GM13977 (cell line): ENCODE measurements around the gene SLC44A5.
"Not testable (repeated sequence)": the region's sequence is repeated elsewhere in the genome, so short reads cannot be mapped to it uniquely, and the experiment has no call there.

Experiments
- DNase-seq: peaks from one replicate; pipeline ENCODE4 v3.0.0; 2012; ENCODE audit warnings: low spot score
- in situ Hi-C: fragments of 300-500 bp; cut with MboI; formaldehyde crosslinking; loops from one replicate; pipeline ENCODE4 v1.12.0; 2022; ENCODE audit warnings: low sequenced_read_pairs, low pct_unique_long_range_greater_than_20kb, mixed read lengths, inconsistent platforms; ENCODE audit not compliant: unreplicated experiment
- TF ChIP-seq, protein P1 (sequence below): IDR thresholded peaks from 2 replicates; pipeline ENCODE4 v1.5.1; 2012; ENCODE audit warnings: mild to moderate bottlenecking, control low read depth; ENCODE audit not compliant: insufficient read depth; ENCODE audit errors: extremely low read depth, missing control alignments

SLC44A5 gene

GRCh38 chr1:75425001-75425650 lies 185.8 kb downstream of the SLC44A5 start:
- TF ChIP-seq, protein P1, sequence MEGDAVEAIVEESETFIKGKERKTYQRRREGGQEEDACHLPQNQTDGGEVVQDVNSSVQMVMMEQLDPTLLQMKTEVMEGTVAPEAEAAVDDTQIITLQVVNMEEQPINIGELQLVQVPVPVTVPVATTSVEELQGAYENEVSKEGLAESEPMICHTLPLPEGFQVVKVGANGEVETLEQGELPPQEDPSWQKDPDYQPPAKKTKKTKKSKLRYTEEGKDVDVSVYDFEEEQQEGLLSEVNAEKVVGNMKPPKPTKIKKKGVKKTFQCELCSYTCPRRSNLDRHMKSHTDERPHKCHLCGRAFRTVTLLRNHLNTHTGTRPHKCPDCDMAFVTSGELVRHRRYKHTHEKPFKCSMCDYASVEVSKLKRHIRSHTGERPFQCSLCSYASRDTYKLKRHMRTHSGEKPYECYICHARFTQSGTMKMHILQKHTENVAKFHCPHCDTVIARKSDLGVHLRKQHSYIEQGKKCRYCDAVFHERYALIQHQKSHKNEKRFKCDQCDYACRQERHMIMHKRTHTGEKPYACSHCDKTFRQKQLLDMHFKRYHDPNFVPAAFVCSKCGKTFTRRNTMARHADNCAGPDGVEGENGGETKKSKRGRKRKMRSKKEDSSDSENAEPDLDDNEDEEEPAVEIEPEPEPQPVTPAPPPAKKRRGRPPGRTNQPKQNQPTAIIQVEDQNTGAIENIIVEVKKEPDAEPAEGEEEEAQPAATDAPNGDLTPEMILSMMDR: no peak
- in situ Hi-C loops: no loop called here
- DNase-seq: no peak

GRCh38 chr1:75423616-75424015 lies 187.3 kb downstream of the SLC44A5 start:
- in situ Hi-C loops: no loop called here
- DNase-seq: no peak
- TF ChIP-seq, protein P1: no peak

GRCh38 chr1:75423136-75423535 lies 187.8 kb downstream of the SLC44A5 start:
- DNase-seq: no peak
- TF ChIP-seq, protein P1: no peak
- in situ Hi-C loops: no loop called here

DNA sequence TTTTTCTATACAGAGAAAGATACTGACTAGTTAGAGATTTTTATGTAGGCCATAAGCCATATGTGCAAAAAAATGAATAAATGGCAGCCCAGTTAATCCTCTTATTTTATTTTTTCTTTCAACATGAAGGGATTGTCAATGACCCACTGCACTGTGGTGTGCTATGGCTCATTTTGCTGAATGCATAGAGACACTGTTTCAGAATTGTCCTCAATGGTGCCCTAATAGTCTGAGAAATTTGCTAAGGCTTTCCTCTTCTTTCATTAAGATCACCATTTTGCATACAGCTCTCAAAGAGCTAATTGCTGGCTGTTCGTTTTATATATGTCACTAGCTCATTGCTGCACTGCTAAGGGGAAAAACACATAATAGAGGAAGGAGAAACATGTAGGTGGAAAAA lies 189.5 kb downstream of the SLC44A5 start:
- TF ChIP-seq, protein P1: no peak
- DNase-seq: no peak
- in situ Hi-C loops: no loop called here

DNA sequence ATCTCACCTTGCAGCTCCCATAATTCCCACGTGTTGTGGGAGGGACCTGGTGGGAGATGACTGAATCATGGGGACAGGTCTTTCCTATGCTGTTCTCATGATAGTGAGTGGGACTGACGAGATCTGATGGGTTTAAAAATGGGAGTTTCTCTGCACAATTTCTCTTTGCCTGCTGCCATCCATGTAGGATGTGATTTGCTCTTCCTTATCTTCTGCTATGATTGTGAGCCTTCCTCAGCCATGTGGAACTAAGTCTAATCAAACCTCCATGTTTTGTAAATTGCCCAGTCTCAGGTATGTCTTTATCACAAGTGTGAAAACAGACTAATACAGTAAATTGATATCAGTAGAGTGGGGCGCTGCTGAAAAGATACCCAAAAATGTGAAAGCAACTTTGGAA lies 195.7 kb downstream of the SLC44A5 start:
- in situ Hi-C loops: no loop called here
- TF ChIP-seq, protein P1: no peak
- no peak for DNase-seq

GRCh38 chr1:75412616-75413015 lies 198.3 kb downstream of the SLC44A5 start:
- no peak for DNase-seq
- in situ Hi-C loops: no loop called here
- TF ChIP-seq, protein P1: no peak

DNA sequence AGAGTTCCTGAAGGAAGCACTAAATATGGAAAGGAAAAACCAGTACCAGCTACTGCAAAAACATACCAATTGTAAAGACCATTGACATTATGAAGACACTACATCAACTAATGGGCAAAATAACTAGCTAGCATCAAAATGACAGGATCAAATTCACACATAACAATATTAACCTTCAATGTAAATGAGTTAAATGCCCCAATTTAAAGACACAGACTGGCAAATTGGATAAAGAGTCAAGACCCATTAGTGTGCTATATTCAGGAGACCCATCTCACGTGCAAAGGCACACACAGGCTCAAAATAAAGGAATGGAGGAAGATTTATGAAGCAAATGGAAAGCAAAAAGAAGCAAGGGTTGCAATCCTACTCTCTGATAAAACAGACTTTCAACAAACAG lies 206.2 kb downstream of the SLC44A5 start:
- in situ Hi-C loops, DNase-seq: not testable (repeated sequence)

- DNase-seq, in situ Hi-C loops: not testable (repeated sequence)
These were observed 207.7 kb downstream of the SLC44A5 start for GRCh38 chr1:75403147-75403646.
